ENCODE measurements around the gene CTNNBL1. TPM values are rescaled to one million over a fixed set of nuclear protein-coding genes. Genes with fewer than 3 reads are reported as not detected.

The CTNNBL1 gene
- total RNA-seq, 1 experiment from 2014 or later: 45.2 TPM

DNA sequence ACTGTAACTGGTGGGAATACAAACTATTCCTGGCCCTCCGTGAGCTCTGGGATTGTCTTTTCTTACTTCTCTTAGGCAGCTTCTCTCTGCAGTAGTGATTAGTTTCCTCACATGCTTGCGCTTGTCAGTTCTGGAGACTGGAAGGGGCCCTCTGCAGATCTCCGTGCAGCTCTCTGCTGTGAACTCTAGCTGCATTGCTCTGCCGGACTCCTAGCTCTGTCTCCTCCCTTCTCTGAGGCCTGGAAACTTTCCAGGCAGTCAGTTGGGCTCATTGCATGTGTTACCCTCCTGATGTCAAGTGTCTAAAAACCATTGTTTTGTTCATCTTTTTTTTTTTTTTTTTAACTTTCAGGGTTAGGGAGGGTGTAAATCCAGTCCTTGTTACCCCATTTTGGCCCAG, 102.3 kb downstream of the CTNNBL1 start:
- no peaks in the 10 kb centered on the region for H3K27me3 Mint-ChIP-seq (ENCODE audit: insufficient read depth, unreplicated experiment)
- H3K27ac Mint-ChIP-seq (ENCODE audit: low read depth, unreplicated experiment): no peak overlapping the region
- ChIA-PET CTCF (interaction anchor here (0.7 kb wide), 3 partner anchors 148 to 250 kb away, joined by 3 to 4 read pairs (median 4); no protein-coding TSS in a partner anchor), POLR2A (no interaction called here)
- peaks cover 7% of the 10 kb centered on the region for H3K9me3 Mint-ChIP-seq (ENCODE audit: unreplicated experiment)
- peaks cover 13% of the 10 kb centered on the region for H3K36me3 Mint-ChIP-seq (ENCODE audit: insufficient read depth, unreplicated experiment)
- DNase-seq (ENCODE audit: unreplicated experiment): no peak
- H3K4me1 Mint-ChIP-seq (ENCODE audit: insufficient read depth, unreplicated experiment): no peaks in the 10 kb centered on the region
- TF ChIP-seq, protein P1, sequence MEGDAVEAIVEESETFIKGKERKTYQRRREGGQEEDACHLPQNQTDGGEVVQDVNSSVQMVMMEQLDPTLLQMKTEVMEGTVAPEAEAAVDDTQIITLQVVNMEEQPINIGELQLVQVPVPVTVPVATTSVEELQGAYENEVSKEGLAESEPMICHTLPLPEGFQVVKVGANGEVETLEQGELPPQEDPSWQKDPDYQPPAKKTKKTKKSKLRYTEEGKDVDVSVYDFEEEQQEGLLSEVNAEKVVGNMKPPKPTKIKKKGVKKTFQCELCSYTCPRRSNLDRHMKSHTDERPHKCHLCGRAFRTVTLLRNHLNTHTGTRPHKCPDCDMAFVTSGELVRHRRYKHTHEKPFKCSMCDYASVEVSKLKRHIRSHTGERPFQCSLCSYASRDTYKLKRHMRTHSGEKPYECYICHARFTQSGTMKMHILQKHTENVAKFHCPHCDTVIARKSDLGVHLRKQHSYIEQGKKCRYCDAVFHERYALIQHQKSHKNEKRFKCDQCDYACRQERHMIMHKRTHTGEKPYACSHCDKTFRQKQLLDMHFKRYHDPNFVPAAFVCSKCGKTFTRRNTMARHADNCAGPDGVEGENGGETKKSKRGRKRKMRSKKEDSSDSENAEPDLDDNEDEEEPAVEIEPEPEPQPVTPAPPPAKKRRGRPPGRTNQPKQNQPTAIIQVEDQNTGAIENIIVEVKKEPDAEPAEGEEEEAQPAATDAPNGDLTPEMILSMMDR (IDR thresholded peaks at IDR 0.05; ENCODE audit: unreplicated experiment): no peak
- BruUV-seq (replicated peaks): no TSS peak
- intact Hi-C loops (cut with micrococcal nuclease): no loop called here
- no peak overlapping the region for H3K4me3 Mint-ChIP-seq (ENCODE audit: unreplicated experiment)

DNA sequence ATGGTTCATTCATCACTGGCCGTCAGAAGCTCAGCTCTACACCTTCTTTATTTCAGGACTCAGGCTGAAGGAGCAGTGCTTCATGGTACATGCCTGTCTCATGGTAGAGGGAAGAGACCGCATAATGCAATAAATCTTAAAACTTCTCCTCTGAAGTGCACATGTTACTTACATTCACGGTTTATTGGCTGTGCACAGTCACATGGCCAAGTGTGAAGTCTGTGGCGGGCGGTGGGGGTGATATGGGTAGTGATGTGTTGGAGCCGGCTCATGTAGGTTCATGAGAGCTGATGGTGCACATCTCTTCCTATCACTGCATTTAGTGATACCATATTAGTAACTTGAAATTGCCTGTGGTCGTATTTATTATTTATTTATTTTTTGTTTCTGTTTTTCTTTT, 102.9 kb downstream of the CTNNBL1 start:
- Mint-ChIP-seq H3K27ac (ENCODE audit: low read depth, unreplicated experiment) (no peak overlapping the region), H3K9me3 (ENCODE audit: unreplicated experiment) (peaks cover 7% of the 10 kb centered on the region), H3K36me3 (ENCODE audit: insufficient read depth, unreplicated experiment) (peaks cover 13% of the 10 kb centered on the region), H3K4me3 (ENCODE audit: unreplicated experiment) (no peak overlapping the region), H3K27me3 (ENCODE audit: insufficient read depth, unreplicated experiment) (no peaks in the 10 kb centered on the region), H3K4me1 (ENCODE audit: insufficient read depth, unreplicated experiment) (no peaks in the 10 kb centered on the region)
- DNase-seq (ENCODE audit: unreplicated experiment): no peak
- no TSS peak for BruUV-seq (replicated peaks)
- POLR2A ChIA-PET: no interaction called here
- CTCF ChIA-PET: interaction anchor here (0.7 to 1.0 kb wide), 2 partner anchors 8 to 249 kb away, joined by 3 read pairs; no protein-coding TSS in a partner anchor
- intact Hi-C loops (cut with micrococcal nuclease): no loop called here
- TF ChIP-seq, protein P1 (IDR thresholded peaks at IDR 0.05; ENCODE audit: unreplicated experiment): no peak

DNA sequence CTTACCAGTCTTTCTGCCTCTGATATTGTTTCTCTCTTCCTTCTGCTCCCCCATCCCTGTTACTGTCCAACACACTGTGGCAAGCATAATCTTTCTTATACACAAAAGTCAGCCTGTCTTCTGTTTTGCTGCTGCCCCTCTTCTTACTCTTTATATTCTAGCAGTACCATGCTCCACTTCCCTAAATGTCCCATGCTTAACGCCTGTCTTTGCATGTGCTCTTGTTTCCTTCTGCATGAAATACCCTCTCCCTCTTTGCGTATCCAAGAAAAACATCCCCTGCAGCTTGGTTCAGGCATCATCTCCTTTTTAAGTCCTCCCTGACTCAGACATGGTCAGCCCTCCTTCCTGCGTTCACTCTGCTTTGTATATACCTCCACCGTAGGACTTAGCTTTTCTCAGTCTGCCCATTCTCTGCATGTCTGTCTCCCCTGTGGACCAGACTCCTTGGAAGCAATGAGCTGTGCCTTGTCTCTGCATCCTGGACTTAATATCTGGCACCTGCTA, 103.9 kb downstream of the CTNNBL1 start:
- BruUV-seq (replicated peaks): no TSS peak
- no peaks in the 10 kb centered on the region for H3K4me1 Mint-ChIP-seq (ENCODE audit: insufficient read depth, unreplicated experiment)
- intact Hi-C loops (cut with micrococcal nuclease): no loop called here
- TF ChIP-seq, protein P1 (IDR thresholded peaks at IDR 0.05; ENCODE audit: unreplicated experiment): no peak
- H3K9me3 Mint-ChIP-seq (ENCODE audit: unreplicated experiment): no peaks in the 10 kb centered on the region
- H3K36me3 Mint-ChIP-seq (ENCODE audit: insufficient read depth, unreplicated experiment): peaks cover 13% of the 10 kb centered on the region
- H3K27me3 Mint-ChIP-seq (ENCODE audit: insufficient read depth, unreplicated experiment): no peaks in the 10 kb centered on the region
- CTCF ChIA-PET: no interaction called here
- H3K27ac Mint-ChIP-seq (ENCODE audit: low read depth, unreplicated experiment): no peak overlapping the region
- DNase-seq (ENCODE audit: unreplicated experiment): no peak
- no peak overlapping the region for H3K4me3 Mint-ChIP-seq (ENCODE audit: unreplicated experiment)
- POLR2A ChIA-PET: no interaction called here

DNA sequence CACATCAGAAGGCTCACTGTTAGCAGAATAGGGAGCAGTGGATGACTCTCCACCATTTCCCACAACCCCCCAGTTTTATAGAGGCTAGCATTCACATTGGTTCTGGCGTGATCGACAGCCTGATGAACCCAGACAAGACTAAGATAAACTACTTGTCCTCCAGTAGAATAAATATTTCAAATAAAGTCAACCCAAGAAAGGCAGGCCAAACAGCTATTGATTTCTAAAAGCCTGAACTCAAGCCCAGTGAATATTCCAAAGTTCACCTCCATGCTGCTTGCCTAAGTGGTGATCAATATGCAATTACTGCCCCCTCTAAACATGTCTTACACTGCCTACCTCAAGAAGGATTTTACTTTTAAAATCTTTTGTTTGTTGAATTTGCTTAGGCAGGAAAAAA, 104.5 kb downstream of the CTNNBL1 start:
- no peaks in the 10 kb centered on the region for H3K4me1 Mint-ChIP-seq (ENCODE audit: insufficient read depth, unreplicated experiment)
- intact Hi-C loops (cut with micrococcal nuclease): no loop called here
- H3K27ac Mint-ChIP-seq (ENCODE audit: low read depth, unreplicated experiment): no peak overlapping the region
- CTCF ChIA-PET: no interaction called here
- TF ChIP-seq, protein P1 (IDR thresholded peaks at IDR 0.05; ENCODE audit: unreplicated experiment): no peak
- H3K27me3 Mint-ChIP-seq (ENCODE audit: insufficient read depth, unreplicated experiment): no peaks in the 10 kb centered on the region
- H3K4me3 Mint-ChIP-seq (ENCODE audit: unreplicated experiment): no peak overlapping the region
- no peaks in the 10 kb centered on the region for H3K9me3 Mint-ChIP-seq (ENCODE audit: unreplicated experiment)
- H3K36me3 Mint-ChIP-seq (ENCODE audit: insufficient read depth, unreplicated experiment): peaks cover 14% of the 10 kb centered on the region
- POLR2A ChIA-PET: no interaction called here
- no peak for DNase-seq (ENCODE audit: unreplicated experiment)
- BruUV-seq (replicated peaks): no TSS peak
